Measurements from ENCODE around the gene FABP6.
A peak's percentile ranks its signal among the peaks of the same experiment; 100 is the strongest.

FABP6 gene

DNA sequence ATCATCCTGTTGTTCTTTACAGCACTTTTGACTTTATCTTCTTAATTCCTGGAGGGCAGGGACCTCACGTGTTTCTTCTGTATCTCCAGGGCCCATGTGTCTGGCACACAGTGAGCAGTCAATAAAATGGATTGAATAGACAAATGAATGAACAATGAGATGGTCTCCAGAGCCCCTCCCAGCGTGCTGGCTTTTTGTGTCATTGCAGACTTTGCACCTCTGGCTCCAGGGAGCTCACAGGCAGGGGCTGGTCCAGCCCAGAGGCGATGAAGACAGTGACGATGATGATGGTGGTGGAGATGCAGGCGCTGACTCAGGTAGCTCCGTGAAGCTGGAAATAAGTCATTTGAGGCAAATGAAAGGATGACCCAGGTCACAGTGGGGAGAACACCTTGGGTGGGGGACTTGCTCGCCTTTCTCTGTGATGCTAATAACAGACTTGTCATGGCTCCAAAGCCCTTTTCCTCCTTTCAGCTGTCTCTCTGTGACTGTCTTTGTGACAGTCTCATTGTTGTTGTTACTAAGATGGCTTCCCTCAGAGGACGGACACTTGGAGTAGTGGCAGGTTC, 30.4 kb upstream of the FABP6 start:
- Mint-ChIP-seq H3K4me3 (no peak overlapping the region), H3K36me3 (no peaks in the 10 kb centered on the region), H3K27ac (no peak overlapping the region), H3K4me1 (peaks cover 11% of the 10 kb centered on the region), H3K27me3 (peaks cover 36% of the 10 kb centered on the region), H3K9me3 (no peaks in the 10 kb centered on the region)
- DNase-seq, result no peak
- CTCF ChIA-PET, result interaction anchor here (0.7 to 6.6 kb wide), 14 partner anchors 9 to 192 kb away, joined by 3 to 54 read pairs (median 4); partner anchors contain the start of gene C1QTNF2

- Mint-ChIP-seq H3K27ac (no peak overlapping the region), H3K4me1 (peaks cover 11% of the 10 kb centered on the region), H3K9me3 (no peaks in the 10 kb centered on the region), H3K4me3 (peak overlapping the region; percentile 37), H3K27me3 (peaks cover 36% of the 10 kb centered on the region), H3K36me3 (no peaks in the 10 kb centered on the region)
- CTCF ChIA-PET, result interaction anchor here (0.8 to 6.6 kb wide), 12 partner anchors 10 to 192 kb away, joined by 3 to 54 read pairs (median 4); no protein-coding TSS in a partner anchor
- DNase-seq, result peak; percentile 74
Observed at GRCh38 chr5:160199410-160199911, 29.8 kb upstream of the FABP6 start.

- no peak for DNase-seq
- Mint-ChIP-seq H3K4me1 (no peaks in the 10 kb centered on the region), H3K27me3 (peaks cover 3% of the 10 kb centered on the region), H3K27ac (no peak overlapping the region), H3K36me3 (no peaks in the 10 kb centered on the region), H3K9me3 (no peaks in the 10 kb centered on the region), H3K4me3 (no peak overlapping the region)
- CTCF ChIA-PET, result no interaction called here
Observed at GRCh38 chr5:160207061-160207460, 22.2 kb upstream of the FABP6 start.

- no peak for DNase-seq
- Mint-ChIP-seq H3K4me3 (no peak overlapping the region), H3K27me3 (peaks cover 9% of the 10 kb centered on the region), H3K4me1 (no peaks in the 10 kb centered on the region), H3K9me3 (no peaks in the 10 kb centered on the region), H3K36me3 (no peaks in the 10 kb centered on the region), H3K27ac (no peak overlapping the region)
- CTCF ChIA-PET, result interaction anchor here (0.6 kb wide), 1 partner anchor 136 kb away, joined by 3 read pairs; no protein-coding TSS in a partner anchor
Observed at GRCh38 chr5:160209917-160210316, 19.4 kb upstream of the FABP6 start.

DNA sequence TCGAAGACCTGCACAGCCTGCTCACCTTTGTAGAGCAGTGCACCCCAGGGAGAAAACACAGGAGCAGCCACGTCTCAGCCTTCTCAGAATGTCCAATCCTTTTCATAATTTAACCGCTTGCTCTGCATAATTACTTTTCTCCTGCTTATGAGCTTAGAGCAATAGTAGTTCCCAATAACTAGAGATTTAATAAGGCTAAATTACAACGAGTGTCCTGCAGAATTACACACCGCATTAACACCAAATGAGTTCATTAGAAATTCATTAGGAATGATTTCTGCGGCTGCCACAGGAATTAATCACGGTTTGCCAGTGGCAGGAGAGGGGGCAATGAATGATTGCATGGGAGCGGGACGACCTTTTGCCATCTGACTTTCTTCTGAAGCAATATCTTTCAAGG, 18.7 kb upstream of the FABP6 start:
- no peak overlapping the region for H3K27ac Mint-ChIP-seq
- CTCF ChIA-PET, result interaction anchor here (1.8 kb wide), 1 partner anchor 12 kb away, joined by 6 read pairs; no protein-coding TSS in a partner anchor

GRCh38 chr5:160211352-160211751, 18.0 kb upstream of the FABP6 start:
- Mint-ChIP-seq H3K27ac (no peak overlapping the region), H3K27me3 (peaks cover 16% of the 10 kb centered on the region), H3K4me1 (no peaks in the 10 kb centered on the region), H3K9me3 (no peaks in the 10 kb centered on the region), H3K4me3 (no peak overlapping the region), H3K36me3 (no peaks in the 10 kb centered on the region)
- no peak for DNase-seq
- CTCF ChIA-PET, result interaction anchor here (1.8 kb wide), 1 partner anchor 13 kb away, joined by 6 read pairs; no protein-coding TSS in a partner anchor

More for the DNA sequence above, 18.7 kb upstream of the FABP6 start:
- H3K4me3 Mint-ChIP-seq, result no peak overlapping the region
- no peaks in the 10 kb centered on the region for H3K4me1 Mint-ChIP-seq
- no peaks in the 10 kb centered on the region for H3K9me3 Mint-ChIP-seq
- H3K36me3 Mint-ChIP-seq, result no peaks in the 10 kb centered on the region
- no peak for DNase-seq
- H3K27me3 Mint-ChIP-seq, result peaks cover 12% of the 10 kb centered on the region

- CTCF ChIA-PET, result no interaction called here
- H3K4me1 Mint-ChIP-seq, result no peaks in the 10 kb centered on the region
- DNase-seq, result no peak
- no peaks in the 10 kb centered on the region for H3K36me3 Mint-ChIP-seq
- peaks cover 16% of the 10 kb centered on the region for H3K27me3 Mint-ChIP-seq
- no peak overlapping the region for H3K4me3 Mint-ChIP-seq
- H3K9me3 Mint-ChIP-seq, result no peaks in the 10 kb centered on the region
- no peak overlapping the region for H3K27ac Mint-ChIP-seq
Observed at GRCh38 chr5:160213537-160213936, 15.8 kb upstream of the FABP6 start.

DNA sequence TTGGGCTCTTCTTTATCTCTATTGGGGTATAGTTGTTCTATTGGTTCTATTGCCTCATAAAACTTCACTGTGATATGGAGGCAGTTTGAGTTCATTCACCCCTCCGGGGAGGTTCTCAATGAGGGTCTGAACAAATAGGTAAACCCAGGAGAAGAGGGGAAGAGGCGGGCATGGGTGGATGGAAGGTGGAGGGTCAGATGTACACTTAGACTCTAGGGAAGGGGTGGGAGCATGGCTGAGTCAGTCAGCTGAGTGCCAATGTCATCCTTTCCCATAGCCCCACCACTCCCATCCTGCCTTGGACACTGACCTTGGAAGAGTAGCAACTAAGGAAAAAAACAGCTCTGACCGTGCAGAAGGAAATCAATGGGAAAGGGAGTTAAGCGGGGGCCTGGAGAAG, 9.9 kb upstream of the FABP6 start:
- Mint-ChIP-seq H3K27me3 (peaks cover 30% of the 10 kb centered on the region), H3K9me3 (no peaks in the 10 kb centered on the region)

GRCh38 chr5:160221082-160221481, 8.2 kb upstream of the FABP6 start:
- no peaks in the 10 kb centered on the region for H3K9me3 Mint-ChIP-seq
- H3K36me3 Mint-ChIP-seq, result no peaks in the 10 kb centered on the region
- no peaks in the 10 kb centered on the region for H3K4me1 Mint-ChIP-seq
- H3K27me3 Mint-ChIP-seq, result peaks cover 18% of the 10 kb centered on the region
- no peak overlapping the region for H3K27ac Mint-ChIP-seq
- CTCF ChIA-PET, result interaction anchor here (0.7 kb wide), 1 partner anchor 639 kb away, joined by 4 read pairs; no protein-coding TSS in a partner anchor
- H3K4me3 Mint-ChIP-seq, result no peak overlapping the region
- no peak for DNase-seq

More for the DNA sequence above, 9.9 kb upstream of the FABP6 start:
- CTCF ChIA-PET, result no interaction called here
- Mint-ChIP-seq H3K36me3 (no peaks in the 10 kb centered on the region), H3K4me1 (no peaks in the 10 kb centered on the region), H3K4me3 (no peak overlapping the region), H3K27ac (no peak overlapping the region)
- DNase-seq, result no peak

DNA sequence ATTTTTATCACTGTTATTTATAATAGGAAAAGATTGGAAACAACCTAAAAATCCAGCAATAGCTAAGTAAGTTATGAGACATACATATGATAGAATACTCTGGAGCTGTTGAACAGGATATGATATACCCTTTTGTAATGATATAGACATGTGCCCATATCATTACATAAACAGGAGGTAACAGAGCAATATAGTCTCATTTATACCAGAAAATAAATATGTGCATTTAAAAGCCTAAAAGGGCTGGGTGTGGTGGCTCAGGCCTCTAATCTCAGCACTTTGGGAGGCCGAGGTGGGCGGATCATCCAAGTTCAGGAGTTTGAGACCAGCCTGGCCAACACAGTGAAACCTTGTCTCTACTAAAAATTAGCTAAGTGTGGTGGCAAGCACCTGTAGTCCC, 2.3 kb upstream of the FABP6 start:
- no peak overlapping the region for H3K27ac Mint-ChIP-seq

GRCh38 chr5:160230686-160231527, 1.6 kb downstream of the FABP6 start:
- H3K27ac Mint-ChIP-seq, result no peak overlapping the region
- H3K36me3 Mint-ChIP-seq, result no peaks in the 10 kb centered on the region
- no peaks in the 10 kb centered on the region for H3K9me3 Mint-ChIP-seq
- CTCF ChIA-PET, result no interaction called here
- peaks cover 7% of the 10 kb centered on the region for H3K27me3 Mint-ChIP-seq
- H3K4me1 Mint-ChIP-seq, result no peaks in the 10 kb centered on the region
- no peak for DNase-seq
- no peak overlapping the region for H3K4me3 Mint-ChIP-seq

More for the DNA sequence above, 2.3 kb upstream of the FABP6 start:
- H3K9me3 Mint-ChIP-seq, result no peaks in the 10 kb centered on the region
- H3K4me1 Mint-ChIP-seq, result no peaks in the 10 kb centered on the region
- H3K27me3 Mint-ChIP-seq, result peaks cover 11% of the 10 kb centered on the region
- no peak for DNase-seq
- CTCF ChIA-PET, result no interaction called here
- no peaks in the 10 kb centered on the region for H3K36me3 Mint-ChIP-seq
- no peak overlapping the region for H3K4me3 Mint-ChIP-seq

DNA sequence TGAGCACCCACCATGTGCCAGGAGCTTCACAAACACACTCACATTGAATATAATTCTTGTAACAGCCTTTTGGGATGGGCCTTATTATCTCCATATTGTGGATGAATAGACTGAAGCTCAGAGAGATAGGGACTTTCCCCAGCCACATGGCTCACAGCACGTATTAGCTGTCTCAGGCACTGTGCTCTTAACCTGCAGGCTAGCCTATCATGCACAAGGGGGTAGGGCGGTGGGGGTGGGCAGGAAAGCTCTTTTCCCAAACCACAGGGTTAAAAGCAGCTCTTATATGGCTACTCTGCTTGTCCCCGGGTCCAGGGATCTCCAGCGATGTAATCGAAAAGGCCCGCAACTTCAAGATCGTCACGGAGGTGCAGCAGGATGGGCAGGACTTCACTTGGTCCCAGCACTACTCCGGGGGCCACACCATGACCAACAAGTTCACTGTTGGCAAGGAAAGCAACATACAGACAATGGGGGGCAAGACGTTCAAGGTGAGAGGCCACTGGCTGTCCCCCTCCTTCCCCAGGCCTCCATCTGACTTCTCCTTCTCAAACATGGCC, 2.6 kb downstream of the FABP6 start:
- no peak overlapping the region for H3K27ac Mint-ChIP-seq
- H3K36me3 Mint-ChIP-seq, result no peaks in the 10 kb centered on the region
- H3K4me1 Mint-ChIP-seq, result no peaks in the 10 kb centered on the region
- H3K27me3 Mint-ChIP-seq, result peaks cover 7% of the 10 kb centered on the region
- no peak for DNase-seq
- no peak overlapping the region for H3K4me3 Mint-ChIP-seq
- CTCF ChIA-PET, result no interaction called here
- no peaks in the 10 kb centered on the region for H3K9me3 Mint-ChIP-seq

GRCh38 chr5:160233215-160233614, 3.9 kb downstream of the FABP6 start:
- Mint-ChIP-seq H3K9me3 (no peaks in the 10 kb centered on the region), H3K27ac (no peak overlapping the region)

GRCh38 chr5:160235731-160236130, 6.4 kb downstream of the FABP6 start:
- no peaks in the 10 kb centered on the region for H3K9me3 Mint-ChIP-seq
- CTCF ChIA-PET, result no interaction called here

More at GRCh38 chr5:160233215-160233614, 3.9 kb downstream of the FABP6 start:
- DNase-seq, result no peak
- Mint-ChIP-seq H3K4me1 (no peaks in the 10 kb centered on the region), H3K27me3 (peaks cover 7% of the 10 kb centered on the region), H3K4me3 (no peak overlapping the region), H3K36me3 (no peaks in the 10 kb centered on the region)
- CTCF ChIA-PET, result interaction anchor here (0.8 kb wide), 1 partner anchor 158 kb away, joined by 3 read pairs; no protein-coding TSS in a partner anchor

More at GRCh38 chr5:160235731-160236130, 6.4 kb downstream of the FABP6 start:
- no peak overlapping the region for H3K27ac Mint-ChIP-seq
- no peaks in the 10 kb centered on the region for H3K27me3 Mint-ChIP-seq
- H3K4me3 Mint-ChIP-seq, result no peak overlapping the region
- no peak for DNase-seq
- no peaks in the 10 kb centered on the region for H3K36me3 Mint-ChIP-seq
- no peaks in the 10 kb centered on the region for H3K4me1 Mint-ChIP-seq
